Stimulated activated CD8-positive, alpha-beta memory T cell treated with anti-CD3 and anti-CD28 coated beads, Interleukin-2, amount 100 ng/mL, for 48 hours (primary cell): Measurements from ENCODE around the gene KLHL18.
A peak's percentile ranks its signal among the peaks of the same experiment; 100 is the strongest.
"Not testable (repeated sequence)": the region's sequence is repeated elsewhere in the genome, so short reads cannot be mapped to it uniquely, and the experiment has no call there.

Experiments
- DNase-seq, 2 donors: peaks; one replicate each; pipeline ENCODE4 v3.0.0-alpha.2; 2020; ENCODE audit warnings: low read depth in 2 of 2

Gene KLHL18

DNA sequence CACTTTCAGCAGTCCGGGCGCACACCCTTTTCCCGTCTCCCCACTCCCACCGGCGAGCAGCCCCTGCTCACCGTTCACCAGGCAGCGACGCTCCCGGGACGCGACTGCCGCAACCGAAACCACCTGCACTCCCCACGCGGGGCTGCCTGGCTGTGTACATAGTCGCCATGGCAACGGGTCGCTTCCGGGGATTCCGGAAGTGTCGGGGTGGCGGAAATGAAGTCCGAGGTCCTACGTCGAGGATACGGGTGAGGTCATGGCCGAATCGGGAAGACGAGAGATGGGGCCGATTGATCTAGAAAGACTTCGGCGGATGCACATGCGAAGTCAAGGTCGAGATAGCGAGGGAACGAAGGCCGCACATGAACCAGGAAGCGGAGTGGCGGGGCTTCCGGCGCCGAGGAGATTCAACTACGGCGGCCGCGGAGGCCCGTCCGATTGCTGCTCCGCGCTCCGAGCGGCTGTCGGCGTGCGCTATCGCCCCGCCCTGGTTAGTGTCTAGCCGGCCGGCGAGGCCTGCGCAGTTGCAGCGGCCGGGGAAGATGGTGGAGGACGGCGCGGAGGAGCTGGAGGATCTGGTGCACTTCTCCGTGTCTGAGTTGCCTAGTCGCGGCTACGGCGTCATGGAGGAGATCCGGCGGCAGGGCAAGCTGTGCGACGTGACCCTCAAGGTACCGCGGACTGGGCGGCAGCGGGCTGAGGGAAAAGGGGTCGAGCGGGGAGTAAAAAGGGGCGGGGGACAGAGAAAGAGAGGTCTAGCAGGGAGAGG, at the start of gene KLHL18, which contains the start of gene KIF9:
KLHL18 (plus strand) TSS at position 521 of the 769 bp plus-strand sequence; CDS start at position 543, 22 bp downstream.
KIF9 (minus strand) TSS at position 376 of the 769 bp plus-strand sequence. CDS start 5,425 bp downstream, outside the sequence.
- DNase-seq, result peak; percentile 92 to 94

DNA sequence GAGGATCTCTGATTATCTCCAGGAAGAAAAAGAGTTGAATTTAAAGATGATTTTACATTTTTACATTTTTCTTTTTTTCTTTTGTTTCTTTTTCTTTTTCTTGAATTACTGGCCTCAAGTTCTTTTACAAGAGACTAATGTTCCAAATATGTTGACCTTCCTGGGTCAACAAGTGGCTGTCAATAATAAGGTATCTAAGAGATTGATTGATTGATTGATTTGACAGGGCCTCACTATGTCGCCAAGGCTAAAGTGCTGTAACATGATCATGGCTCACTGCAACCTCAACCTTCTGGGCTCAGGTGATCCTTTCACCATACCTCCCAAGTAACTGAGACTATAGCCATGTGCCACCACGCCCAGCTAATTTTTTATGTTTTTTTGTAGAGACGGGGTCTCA, 44.7 kb upstream of the KLHL18 start:
- no peak for DNase-seq

DNA sequence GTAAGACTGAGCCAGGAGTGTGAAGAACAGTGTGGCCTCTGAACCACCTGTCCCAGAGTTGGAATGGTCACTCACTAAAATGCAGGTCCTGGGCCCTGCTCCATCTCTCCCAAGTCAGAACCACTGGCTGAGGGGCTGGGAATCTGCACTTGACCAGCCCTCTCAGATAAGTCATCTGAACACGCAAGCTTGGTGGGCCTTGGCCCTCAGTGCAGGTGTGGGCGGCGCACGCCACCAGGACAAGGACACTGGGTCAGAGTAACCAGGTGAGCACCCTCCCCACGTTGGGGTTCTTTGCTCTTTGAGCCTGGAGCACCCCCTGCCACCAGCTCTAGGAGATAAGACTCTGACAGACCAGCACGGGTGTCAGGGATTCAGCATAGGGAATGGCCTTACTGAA, 42.8 kb upstream of the KLHL18 start:
- no peak for DNase-seq

DNA sequence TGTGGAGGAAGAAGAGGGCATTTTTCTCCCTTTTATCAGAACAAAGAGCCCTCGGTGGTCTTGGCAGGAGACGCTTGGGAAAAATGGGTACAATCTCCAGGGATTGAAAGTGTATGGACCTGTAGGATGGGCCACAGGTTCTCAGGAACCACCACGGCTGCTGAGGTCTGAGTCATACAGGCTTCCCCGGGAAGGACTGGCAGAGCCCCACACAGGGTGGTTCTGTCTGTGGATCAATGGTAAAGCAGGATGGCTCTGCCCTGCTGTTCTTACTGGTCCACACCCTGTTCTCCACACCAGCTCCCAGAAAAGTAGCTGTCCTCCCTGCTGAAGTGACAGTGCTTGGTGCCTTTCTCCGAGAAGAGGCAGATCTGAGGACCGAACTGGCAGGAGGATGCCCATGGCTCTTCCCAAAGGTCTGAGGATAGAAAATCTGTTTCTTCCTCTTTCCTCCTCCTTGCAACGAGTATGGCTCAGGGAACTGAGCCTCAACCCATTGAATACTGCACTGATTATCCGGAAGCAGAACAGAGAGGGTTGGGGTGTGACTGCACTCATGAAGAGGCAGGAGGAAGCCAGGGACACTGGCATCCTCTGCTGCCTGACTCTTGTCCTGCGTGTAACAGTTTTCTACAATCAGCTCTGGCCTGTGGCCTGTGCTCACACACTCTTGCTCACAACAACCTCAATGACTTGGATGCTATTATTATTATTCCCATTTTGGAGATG, 39.2 kb upstream of the KLHL18 start:
- no peak for DNase-seq

DNA sequence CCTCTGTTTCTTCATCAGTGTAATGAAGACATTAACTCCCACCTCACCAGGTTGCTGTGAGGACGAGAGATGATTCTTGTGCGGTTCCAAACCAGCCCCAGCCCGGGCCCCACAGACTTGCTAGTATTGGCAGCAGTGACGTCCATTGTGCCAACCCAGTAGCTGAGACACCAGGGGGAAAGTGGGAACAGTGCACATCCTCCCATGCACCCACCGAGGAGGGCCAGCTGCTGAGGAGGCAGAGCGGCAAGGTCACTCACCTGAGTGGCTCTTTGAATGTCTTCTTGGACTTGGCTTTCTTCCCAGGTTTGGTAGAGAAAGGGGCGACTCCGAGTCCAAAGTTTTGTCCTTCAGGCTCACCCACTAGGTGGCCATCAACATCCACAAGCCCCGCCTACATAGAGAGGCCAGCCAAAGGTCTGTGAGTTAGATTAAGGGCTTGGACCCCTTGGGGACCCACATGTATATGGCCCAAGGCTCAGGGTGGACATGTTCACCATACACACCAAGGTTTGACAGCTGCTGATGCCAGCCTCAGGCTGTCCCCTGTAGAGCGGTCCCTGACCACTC, 38.1 kb upstream of the KLHL18 start:
- no peak for DNase-seq

DNA sequence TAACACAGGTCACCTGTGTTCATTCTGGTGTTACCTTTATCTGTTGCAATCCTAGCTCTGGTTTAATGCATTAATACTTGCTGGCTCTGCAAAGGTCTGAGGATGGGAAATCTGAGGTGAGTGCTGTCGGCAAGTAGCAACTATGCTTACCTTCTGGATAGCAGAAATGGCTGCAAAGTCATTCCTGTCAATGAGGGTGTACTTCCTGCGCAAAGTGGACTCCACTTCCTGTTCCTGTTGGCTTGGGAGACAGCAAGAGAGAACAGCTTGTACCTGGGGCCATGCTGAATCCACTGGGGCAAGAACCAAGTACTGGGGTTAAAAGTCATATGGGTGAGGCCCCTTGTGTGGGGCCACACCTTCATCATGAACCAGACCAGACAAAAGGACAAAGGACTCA, 37.5 kb upstream of the KLHL18 start:
- DNase-seq, result no peak

DNA sequence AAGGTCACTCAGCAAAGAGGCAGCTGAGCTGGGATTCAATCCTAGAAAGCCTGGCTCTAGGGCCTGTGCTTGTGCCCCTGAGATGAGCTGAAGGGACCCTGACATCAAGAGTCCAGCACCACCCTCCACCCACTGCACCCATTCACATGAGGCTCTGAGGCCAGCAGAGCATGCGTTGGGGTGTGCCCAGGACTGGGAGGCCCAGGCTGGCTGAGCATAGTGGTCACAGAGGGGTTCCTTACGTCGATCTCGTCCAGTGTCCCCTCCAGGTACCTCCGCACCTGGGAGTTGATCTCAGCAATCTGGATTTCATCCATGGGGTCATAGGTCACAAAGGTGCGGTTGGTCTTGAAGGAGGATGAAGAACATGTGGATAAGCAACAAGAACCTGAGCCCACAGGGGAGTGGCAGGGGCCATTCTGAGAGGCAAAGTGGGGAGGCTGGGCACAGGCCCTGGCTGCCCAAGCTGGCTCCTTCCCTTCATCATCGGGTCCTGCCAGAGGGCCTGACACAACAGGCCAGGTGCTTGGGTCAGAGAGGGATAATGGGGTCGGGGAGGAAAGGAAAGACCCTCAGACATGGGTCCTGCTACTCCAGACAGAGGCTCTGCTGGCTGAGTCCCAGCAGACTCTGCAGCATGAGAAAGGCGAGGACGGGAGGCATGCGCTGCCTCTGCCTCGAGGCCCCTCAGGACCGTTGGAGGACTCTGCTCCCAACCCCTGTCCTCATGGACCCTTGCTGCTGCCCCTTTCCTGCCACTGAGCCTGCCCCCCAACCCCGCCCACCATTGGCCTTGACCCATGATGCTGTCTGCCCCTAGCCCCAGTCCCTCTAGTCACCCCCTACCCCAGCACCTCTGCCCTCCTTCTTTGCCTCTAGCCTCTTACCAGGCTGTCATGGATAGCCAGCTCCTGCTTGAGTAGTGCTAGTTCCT, 35.3 kb upstream of the KLHL18 start:
- DNase-seq, result no peak

DNA sequence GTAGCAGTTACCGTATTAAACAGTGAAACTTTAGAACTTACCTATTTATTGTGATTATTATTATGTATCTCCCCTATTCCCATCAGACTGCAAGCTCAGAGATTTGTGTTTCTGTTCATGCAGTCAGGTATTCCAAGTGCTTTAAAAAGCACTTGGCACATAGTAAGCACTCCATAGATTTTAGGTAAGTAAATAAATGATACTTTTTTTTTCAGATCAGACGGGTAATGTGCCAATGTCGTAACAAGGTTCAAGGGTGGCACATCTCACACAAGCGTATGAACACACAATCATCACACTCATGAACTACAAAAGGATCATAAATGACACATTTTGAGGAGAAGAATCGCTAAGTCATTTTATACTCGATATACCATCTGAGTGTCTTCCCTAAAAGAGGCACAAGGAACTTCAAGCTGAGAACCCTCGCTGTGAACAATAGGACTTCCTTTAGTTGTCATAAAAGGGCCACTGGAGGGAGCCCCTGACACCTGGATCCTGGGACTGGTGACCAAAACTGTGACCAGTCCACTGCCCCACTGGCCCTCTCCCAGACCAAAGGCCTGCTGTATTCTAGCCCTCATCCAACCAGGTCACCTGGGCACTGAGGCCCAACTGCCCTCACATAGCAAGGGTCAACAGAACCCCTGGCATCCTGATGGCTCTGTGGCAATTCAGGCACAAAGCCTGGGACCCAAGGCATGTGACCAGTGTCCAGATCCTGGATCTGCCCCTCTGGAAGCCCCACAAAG, 32.3 kb upstream of the KLHL18 start:
- DNase-seq, result no peak

DNA sequence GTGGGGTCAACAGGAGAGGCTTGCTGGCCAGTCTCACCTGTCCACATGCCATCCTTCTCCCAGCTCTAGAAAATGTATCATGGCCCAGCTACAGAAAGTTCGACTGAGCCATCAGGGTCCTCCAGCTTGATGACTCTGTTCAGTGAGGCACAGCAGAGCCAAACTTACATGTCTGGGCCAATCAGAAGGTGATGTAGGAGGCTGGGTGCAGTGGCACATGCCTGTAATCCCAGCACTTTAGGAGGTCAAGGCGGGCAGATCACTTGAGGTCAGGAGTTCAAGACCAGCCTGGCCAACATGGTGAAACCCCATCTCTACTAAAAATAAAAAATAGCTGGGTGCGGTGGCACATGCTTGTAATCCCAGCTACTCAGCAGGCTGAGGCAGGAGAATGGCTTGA, 31.7 kb upstream of the KLHL18 start:
- not testable (repeated sequence) for DNase-seq

DNA sequence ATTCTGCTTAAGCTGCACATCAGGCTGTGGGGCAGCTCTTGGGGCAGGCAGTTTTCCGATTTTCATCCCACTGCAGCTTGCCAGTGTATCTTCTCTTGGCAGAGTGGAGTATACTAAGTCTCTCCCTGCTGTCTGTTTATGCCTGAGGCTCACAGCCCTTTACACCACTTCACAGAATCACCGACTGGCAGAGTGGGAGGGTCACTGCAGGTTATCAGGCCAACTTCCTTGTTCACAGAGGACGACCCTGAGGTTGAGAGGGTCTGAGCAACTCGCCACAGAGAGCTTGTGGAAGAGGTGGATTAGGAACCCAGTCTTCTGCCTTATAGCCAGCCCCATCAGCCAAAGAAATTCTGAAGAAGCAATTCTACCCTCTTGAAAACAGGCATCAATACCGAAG, 31.1 kb upstream of the KLHL18 start:
- no peak for DNase-seq

DNA sequence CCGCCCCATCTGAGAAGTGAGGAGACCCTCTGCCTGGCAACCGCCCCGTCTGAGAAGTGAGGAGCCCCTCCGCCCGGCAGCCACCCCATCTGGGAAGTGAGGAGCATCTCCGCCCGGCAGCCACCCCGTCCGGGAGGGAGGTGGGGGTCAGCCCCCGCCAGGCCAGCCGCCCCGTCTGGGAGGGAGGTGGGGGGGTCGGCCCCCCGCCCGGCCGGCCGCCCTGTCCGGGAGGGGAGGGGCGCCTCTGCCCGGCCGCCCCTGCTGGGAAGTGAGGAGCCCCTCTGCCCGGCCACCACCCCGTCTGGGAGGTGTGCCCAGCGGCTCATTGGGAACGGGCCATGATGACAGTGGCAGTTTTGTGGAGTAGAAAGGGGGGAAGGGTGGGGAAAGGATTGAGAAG, 26.4 kb upstream of the KLHL18 start:
- DNase-seq, result not testable (repeated sequence)

DNA sequence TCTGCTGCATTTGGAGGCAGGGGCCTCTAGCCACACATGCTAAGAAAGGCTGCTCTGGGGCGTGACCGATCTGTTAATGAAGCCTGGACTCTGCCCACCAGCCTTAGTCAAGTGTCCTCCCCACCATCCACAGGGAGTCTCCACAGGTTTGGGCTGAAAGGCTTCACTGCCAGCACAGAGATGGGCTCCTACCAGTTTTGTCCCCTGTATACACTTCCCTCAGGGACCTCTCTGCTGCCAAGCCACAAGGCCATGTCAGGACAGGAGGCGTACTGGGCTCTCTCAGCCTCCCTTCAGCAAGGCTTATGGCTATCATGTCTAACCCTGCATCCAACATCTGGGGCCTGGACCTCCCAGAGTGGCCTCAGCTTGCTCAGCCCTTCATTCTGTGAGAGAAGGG, 23.6 kb upstream of the KLHL18 start:
- DNase-seq, result no peak

DNA sequence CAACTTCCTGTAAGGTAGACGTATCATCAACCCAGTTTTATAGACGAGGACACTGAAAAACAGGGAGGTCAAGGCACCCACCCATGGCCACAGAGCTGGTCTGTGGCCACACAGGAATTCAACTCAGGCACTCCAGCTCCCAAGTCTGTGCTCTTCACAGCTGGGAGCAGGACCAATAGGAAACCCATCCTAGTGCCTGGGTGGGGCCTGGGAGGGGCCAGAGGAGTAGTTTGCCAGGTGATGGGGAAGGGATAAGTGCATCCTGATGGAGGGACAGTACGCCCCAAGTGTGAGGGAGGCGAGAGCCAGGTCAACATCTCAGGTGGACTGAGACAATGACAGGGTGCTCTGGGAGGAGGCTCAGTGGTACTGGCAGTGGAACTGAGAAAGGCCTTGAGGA, 22.1 kb upstream of the KLHL18 start:
- no peak for DNase-seq

DNA sequence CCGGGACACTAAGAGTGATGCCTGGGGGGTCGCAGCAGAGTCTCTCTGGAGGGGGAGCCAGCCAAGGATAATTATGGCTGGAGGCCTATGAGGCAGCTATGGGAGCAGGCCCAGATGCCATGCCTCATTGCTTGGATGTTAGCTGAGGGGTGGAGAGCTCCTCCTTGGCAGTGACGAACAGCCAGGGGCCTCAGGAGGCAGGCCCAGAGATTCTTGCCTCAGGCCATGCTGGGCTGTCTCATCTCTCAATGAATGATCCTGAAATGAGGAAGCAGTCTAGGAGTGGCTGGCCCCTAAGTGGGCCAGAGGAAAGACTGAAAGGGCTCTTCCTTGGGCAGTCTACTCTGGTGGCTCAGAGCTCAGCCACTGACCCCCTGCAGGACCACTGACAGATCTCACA, 21.4 kb upstream of the KLHL18 start:
- no peak for DNase-seq

DNA sequence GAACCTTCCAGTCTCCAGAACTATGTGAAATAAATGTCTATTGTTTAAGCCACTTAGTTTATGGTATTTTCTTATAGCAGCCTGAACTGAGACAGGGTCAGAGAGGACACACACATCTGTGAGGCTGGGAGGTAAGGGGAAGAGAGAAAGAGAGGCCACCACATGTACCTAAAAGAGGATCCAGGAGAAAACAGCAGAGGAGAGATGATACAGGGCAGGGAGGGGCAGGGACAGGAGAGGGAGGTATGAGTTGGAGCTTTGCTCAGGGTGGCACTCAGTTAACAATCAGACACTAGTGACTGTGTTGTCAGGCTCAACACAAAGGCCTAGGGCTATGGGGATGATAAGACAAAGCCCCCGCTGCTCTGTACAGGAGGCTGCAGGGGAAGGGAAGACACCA, 17.7 kb upstream of the KLHL18 start:
- DNase-seq, result no peak

DNA sequence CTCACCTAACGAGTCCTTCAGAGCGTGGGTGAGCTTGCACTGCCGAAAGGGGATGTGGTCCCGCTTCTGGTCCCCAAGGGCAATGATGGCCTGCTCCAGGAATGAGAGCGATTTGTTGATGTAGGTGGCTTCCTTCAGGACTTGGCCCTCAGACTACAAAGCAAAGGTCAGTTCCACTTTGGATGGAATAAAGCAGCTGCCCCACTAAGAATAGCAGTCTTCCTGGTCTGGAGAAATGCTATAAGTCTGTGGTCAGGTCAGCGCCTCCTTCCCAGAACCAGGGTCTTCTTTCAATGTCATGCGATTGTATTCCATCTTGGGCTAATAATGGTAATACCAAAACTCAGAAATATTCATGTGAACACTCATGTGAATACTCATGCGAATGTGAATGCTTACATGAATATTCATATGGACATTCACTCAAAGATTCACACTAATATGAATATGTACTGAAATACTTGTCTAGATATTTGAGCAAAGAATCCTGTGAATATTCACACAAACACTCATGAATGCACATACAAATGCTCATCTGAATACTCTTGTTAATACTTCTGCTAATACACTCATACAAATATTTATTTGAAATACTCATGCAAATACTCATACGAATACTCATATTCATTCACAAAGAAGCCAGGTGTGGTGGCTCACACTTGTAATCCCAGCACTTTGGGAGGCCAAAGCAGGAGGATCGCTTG, 16.9 kb upstream of the KLHL18 start:
- no peak for DNase-seq

DNA sequence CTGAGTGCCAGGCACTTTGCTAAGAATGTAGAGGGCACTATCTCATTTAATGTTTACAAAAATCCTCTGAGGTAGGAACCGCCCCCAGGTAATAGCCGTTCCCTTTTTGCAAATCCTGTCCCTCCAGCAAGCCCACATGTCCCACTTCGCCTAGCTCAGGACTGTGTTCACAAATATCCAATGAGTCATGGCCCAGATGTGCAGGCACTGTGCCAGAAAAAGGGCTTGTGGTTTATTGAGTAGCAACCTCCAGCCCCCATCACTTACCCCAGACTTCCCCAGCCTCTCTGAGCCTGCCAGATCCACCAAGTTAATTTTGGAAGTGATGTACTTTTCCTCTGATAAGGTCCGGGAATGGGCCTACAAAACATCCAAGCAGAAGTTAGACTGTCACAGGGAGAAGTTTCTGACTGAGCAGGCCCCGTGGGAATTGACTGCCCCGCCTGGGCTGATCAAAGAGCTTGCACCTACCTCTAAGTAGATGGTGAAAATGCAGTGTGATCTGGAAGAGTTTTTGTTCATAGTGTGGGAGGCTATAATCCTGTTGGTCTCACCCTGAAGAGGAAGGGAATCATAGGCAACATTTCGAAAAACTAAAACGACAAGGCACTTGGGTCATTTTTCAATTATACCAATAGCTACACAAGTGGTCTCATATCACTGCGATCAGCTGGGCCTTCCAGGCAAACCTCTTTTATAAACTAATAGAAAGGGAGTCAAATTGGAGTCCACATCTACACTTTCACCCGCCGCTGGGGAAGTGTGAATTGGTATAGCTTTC, 15.8 kb upstream of the KLHL18 start:
- peak; percentile 24 to 30 for DNase-seq

DNA sequence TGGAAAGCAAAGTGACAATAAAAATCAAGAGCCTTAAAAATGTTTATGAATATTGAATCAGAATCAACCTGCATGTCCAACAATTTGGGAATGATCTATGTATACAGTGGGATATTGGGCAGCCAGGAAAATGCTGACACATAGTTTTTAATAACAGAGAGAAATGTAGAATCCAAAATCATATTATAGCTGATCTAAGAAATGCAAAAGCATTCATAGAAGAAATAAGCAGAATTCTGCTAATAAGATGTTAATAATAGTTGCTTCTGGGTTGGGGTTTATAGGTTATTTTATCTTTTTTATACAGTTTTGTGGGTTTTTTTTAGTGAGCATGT, 15.3 kb upstream of the KLHL18 start:
- no peak for DNase-seq

DNA sequence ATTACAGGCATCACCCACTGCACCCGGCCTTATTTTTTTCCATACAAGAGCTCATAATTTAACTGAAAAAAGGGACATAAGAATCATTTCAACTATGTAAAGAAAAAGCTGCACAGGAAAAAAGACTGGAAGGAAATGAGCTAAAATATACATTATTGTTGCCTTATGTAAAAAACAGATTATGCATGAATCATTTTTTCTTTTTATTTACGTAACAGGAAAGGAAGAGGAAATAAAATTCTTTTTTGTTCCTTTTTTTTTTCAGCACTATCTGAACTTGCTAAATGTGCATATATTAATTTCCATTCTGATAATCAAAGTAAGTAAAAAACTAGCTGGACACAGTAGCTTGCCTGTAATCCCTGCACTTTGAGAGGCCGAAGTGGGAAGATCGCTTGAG, 12.2 kb upstream of the KLHL18 start:
- DNase-seq, result no peak

DNA sequence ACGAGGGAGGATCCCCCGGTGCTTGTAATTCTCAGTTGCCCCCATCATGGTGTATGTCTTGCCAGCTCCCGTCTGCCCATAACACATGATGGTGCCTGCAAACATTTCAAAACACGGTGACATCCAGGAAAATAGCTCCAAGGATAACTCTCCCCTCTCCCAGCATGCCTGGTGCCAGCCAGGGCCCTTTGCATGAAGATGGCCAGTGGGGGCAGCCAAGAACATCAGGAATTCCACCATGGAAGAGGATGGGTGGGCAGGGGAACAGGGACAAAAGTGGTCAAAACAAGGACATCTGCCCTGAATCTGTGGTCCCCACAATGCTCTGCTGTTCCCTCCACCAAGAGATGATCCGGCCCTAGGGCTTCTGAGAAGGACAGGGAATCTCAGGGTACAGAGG, 9.2 kb upstream of the KLHL18 start:
- DNase-seq, result no peak
